Neural progenitor cell (in vitro differentiated cells): ENCODE data around the gene TXNDC11. TPM values are rescaled to one million over a fixed set of nuclear protein-coding genes. Genes with fewer than 3 reads are reported as not detected.

Experiments used
- DNase-seq: peaks from one replicate; pipeline ENCODE4 v3.0.0-alpha.2; 2016; ENCODE audit warnings: low spot score
- H2AFZ ChIP-seq: fragments of 200-600 bp; sonication (generic); replicated peaks from 2 replicates; pipeline ENCODE4 v1.6.1; 2016; ENCODE audit warnings: antibody characterized with exemption
- H3F3A ChIP-seq: fragments of 200-600 bp; sonication (generic); 2 replicates; pipeline ENCODE4 v1.6.1; 2016; ENCODE audit warnings: antibody characterized with exemption, low read depth
- H3K27ac ChIP-seq: fragments of 200-600 bp; sonication (generic); 2 replicates; pipeline ENCODE4 v1.5.1; 2016; ENCODE audit warnings: mild to moderate bottlenecking
- H3K27me3 ChIP-seq: fragments of 200-600 bp; sonication (generic); 2 replicates; pipeline ENCODE4 v1.6.1; 2016; ENCODE audit warnings: mild to moderate bottlenecking, moderate library complexity
- H3K36me3 ChIP-seq: fragments of 200-600 bp; sonication (generic); 2 replicates; pipeline ENCODE4 v1.5.1; 2016
- H3K4me1 ChIP-seq: fragments of 200-600 bp; sonication (generic); 2 replicates; pipeline ENCODE4 v1.6.1; 2016; ENCODE audit warnings: mixed run types
- H3K4me2 ChIP-seq: fragments of 200-600 bp; sonication (generic); 2 replicates; pipeline ENCODE4 v1.6.1; 2016
- H3K4me3 ChIP-seq: fragments of 200-600 bp; sonication (generic); 2 replicates; pipeline ENCODE4 v1.5.1; 2016
- H3K79me2 ChIP-seq: fragments of 200-600 bp; sonication (generic); 2 replicates; pipeline ENCODE4 v1.6.1; 2016; ENCODE audit warnings: low read depth
- H3K9ac ChIP-seq: fragments of 200-600 bp; sonication (generic); 2 replicates; pipeline ENCODE4 v1.6.1; 2016
- H3K9me3 ChIP-seq: fragments of 200-600 bp; sonication (generic); 2 replicates; pipeline ENCODE4 v1.5.1; 2016; ENCODE audit warnings: low read depth
- H4K20me1 ChIP-seq: fragments of 200-600 bp; sonication (generic); 2 replicates; pipeline ENCODE4 v1.6.1; 2016; ENCODE audit warnings: low read depth
- H3K27ac Mint-ChIP-seq: 3 replicates; pipeline ENCODE4 v1.8.0; 2021; ENCODE audit warnings: mixed read lengths
- H3K27me3 Mint-ChIP-seq: 2 replicates; pipeline ENCODE4 v1.8.0; 2022; ENCODE audit warnings: low read depth, mild to moderate bottlenecking, inconsistent platforms, moderate library complexity, mixed read lengths; ENCODE audit not compliant: insufficient read depth
- H3K36me3 Mint-ChIP-seq: 3 replicates; pipeline ENCODE4 v1.8.0; 2021; ENCODE audit warnings: mixed read lengths
- H3K4me1 Mint-ChIP-seq: 3 replicates; pipeline ENCODE4 v1.8.0; 2021; ENCODE audit warnings: mixed read lengths
- H3K4me3 Mint-ChIP-seq: 3 replicates; pipeline ENCODE4 v1.8.0; 2021; ENCODE audit warnings: mild to moderate bottlenecking, moderate library complexity, mixed read lengths
- H3K9me3 Mint-ChIP-seq: 3 replicates; pipeline ENCODE4 v1.8.0; 2020; ENCODE audit warnings: mixed read lengths
- CTCF ChIP-seq: fragments of 200-600 bp; sonication (generic); IDR thresholded peaks from 2 replicates; pipeline ENCODE4 v1.5.1; 2017; ENCODE audit warnings: antibody characterized with exemption, mild to moderate bottlenecking
- EZH2 ChIP-seq: fragments of 200-600 bp; sonication (generic); IDR thresholded peaks from 2 replicates; pipeline ENCODE4 v1.6.1; 2017; ENCODE audit warnings: antibody characterized with exemption, mild to moderate bottlenecking, moderate library complexity
- EZH2phosphoT487 ChIP-seq: fragments of 200-600 bp; sonication (generic); IDR thresholded peaks from 2 replicates; pipeline ENCODE4 v1.6.1; 2017; ENCODE audit warnings: antibody characterized with exemption
- total RNA-seq: library from RNA; depleted of rRNA; stranded (reverse); fragments of >200 nt; gene quantifications from 2 replicates; pipeline ENCODE4 v1.2.3, GENCODE V29; 2015; ENCODE audit warnings: low replicate concordance

The TXNDC11 gene
- total RNA-seq, 1 donor from 2014 or later, result 7.4 TPM

DNA sequence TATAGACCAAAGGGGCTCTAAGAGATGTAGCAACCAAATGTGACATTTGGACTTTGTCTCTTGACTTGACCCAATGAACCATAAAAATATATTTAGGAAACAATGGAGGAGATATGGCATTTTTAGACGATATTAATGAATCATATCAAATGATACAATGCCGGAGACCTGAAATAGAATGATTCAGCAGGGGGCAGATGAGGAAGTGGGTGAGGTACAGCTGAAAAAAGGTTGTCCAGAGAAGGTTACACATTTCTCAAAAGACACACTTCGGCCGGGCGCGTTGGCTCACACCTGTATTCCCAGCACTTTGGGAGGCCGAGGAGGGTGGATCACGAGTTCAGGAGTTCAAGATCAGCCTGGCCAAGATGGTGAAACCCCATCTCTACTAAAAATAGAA lies 90.9 kb downstream of the TXNDC11 start:
- Histone ChIP-seq H3K4me3 (no peak overlapping the region), H3K27me3 (no peaks in the 10 kb centered on the region), H3K4me2 (no peak overlapping the region), H3K36me3 (no peaks in the 10 kb centered on the region), H3K27ac (no peak overlapping the region), H3K79me2 (no peaks in the 10 kb centered on the region), H4K20me1 (peaks cover 10% of the 10 kb centered on the region), H3F3A (no peaks in the 10 kb centered on the region), H3K4me1 (no peaks in the 10 kb centered on the region), H2AFZ (no peak overlapping the region), H3K9me3 (no peaks in the 10 kb centered on the region), H3K9ac (no peak overlapping the region)
- TF ChIP-seq EZH2, result no peak
- TF ChIP-seq CTCF, result no peak
- no peak for TF ChIP-seq EZH2phosphoT487
- no peak overlapping the region for H3K27ac Mint-ChIP-seq
- H3K27me3 Mint-ChIP-seq, result peaks cover 13% of the 10 kb centered on the region
- H3K4me1 Mint-ChIP-seq, result no peaks in the 10 kb centered on the region
- H3K4me3 Mint-ChIP-seq, result no peak overlapping the region
- no peaks in the 10 kb centered on the region for H3K9me3 Mint-ChIP-seq
- H3K36me3 Mint-ChIP-seq, result no peaks in the 10 kb centered on the region
- DNase-seq, result no peak

GRCh38 chr16:11650641-11651591 lies 91.7 kb downstream of the TXNDC11 start:
- Mint-ChIP-seq H3K4me1 (no peaks in the 10 kb centered on the region), H3K4me3 (no peak overlapping the region), H3K36me3 (no peaks in the 10 kb centered on the region), H3K27ac (no peak overlapping the region), H3K9me3 (no peaks in the 10 kb centered on the region), H3K27me3 (peaks cover 13% of the 10 kb centered on the region)
- Histone ChIP-seq H3K4me1 (no peaks in the 10 kb centered on the region), H3K27ac (no peak overlapping the region), H3K79me2 (no peaks in the 10 kb centered on the region), H3K27me3 (no peaks in the 10 kb centered on the region), H4K20me1 (peaks cover 10% of the 10 kb centered on the region), H3K9me3 (no peaks in the 10 kb centered on the region), H3F3A (no peaks in the 10 kb centered on the region), H3K36me3 (no peaks in the 10 kb centered on the region), H3K4me3 (no peak overlapping the region), H3K9ac (no peak overlapping the region), H2AFZ (no peak overlapping the region), H3K4me2 (no peak overlapping the region)
- DNase-seq, result no peak
- no peak for TF ChIP-seq EZH2
- TF ChIP-seq CTCF, result no peak
- no peak for TF ChIP-seq EZH2phosphoT487

- Mint-ChIP-seq H3K4me3 (no peak overlapping the region), H3K4me1 (no peaks in the 10 kb centered on the region), H3K27ac (no peak overlapping the region), H3K36me3 (no peaks in the 10 kb centered on the region), H3K27me3 (peaks cover 12% of the 10 kb centered on the region), H3K9me3 (no peaks in the 10 kb centered on the region)
- no peak overlapping the region for H2AFZ ChIP-seq
- no peaks in the 10 kb centered on the region for H3K27me3 ChIP-seq
- peaks cover 10% of the 10 kb centered on the region for H4K20me1 ChIP-seq
- H3F3A ChIP-seq, result no peaks in the 10 kb centered on the region
- no peak overlapping the region for H3K4me2 ChIP-seq
- no peaks in the 10 kb centered on the region for H3K4me1 ChIP-seq
- H3K4me3 ChIP-seq, result no peak overlapping the region
- H3K36me3 ChIP-seq, result no peaks in the 10 kb centered on the region
- no peaks in the 10 kb centered on the region for H3K79me2 ChIP-seq
- no peak overlapping the region for H3K9ac ChIP-seq
- H3K9me3 ChIP-seq, result no peaks in the 10 kb centered on the region
- no peak for DNase-seq
- H3K27ac ChIP-seq, result no peak overlapping the region
- TF ChIP-seq EZH2 (no peak), EZH2phosphoT487 (no peak), CTCF (no peak)
Observed at GRCh38 chr16:11649276-11649675, 93.4 kb downstream of the TXNDC11 start.
